ENCODE data around the gene RAP1GAP2. TPM values are rescaled to one million over a fixed set of nuclear protein-coding genes. Genes with fewer than 3 reads are reported as not detected.

RAP1GAP2 gene
- polyA plus RNA-seq, 1 of the 3 experiments (the other 2 are of a cell fraction): 22.0 TPM

DNA sequence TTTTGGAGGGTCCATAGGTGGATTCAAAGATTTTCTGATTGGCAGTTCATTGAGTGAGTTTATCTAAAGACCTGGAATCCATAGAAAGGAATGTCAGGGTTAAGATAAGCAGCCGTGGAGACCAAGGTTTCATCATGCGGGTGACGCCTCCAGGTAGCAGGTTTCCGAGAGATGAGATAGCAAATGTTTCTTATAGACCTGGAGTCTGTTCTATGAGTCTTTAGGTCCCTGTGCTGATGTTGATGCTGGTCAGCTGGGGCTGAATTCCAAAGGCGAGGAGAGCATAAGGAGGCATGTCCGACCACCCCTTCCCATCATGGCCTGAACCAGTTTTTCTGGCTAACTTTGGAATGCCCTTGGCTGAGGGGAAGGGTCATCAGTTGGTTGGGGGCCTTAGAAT, 80.2 kb downstream of the RAP1GAP2 start (continued):
- TF ChIP-seq NFIC (IDR thresholded peaks at IDR 0.05; ENCODE audit: borderline replicate concordance) (no peak), RXRA (IDR thresholded peaks at IDR 0.05; ENCODE audit: borderline replicate concordance, low read depth) (no peak)

DNA sequence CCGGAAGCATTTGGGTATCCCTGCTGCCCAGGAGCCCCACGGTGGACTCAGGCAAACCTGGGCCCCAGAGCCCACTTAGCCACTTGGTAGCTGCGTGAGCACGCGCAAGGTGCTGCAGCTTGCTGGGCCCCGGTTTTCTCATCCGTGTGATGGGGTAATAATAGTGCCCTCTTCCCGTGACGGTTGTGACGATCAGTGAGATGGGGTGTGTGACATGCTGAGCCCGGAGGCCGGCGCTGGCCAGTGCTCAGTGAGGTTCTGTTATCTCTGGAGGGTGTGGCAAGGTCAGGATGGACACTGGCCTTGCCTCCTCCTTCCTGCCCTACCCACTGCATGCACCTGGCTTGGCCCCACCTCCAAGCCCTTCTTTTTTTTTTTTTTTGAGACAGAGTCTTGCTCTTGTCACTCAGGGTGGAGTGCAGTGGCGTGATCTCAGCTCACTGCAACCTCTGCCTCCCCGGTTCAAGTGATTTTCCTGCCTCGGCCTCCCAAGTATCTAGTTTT, 82.6 kb downstream of the RAP1GAP2 start:
- WGBS (ENCODE audit: low lambda C conversion rate): 97% methylated on average over 15 of the region's 16 CpGs

More for the DNA sequence above, 82.6 kb downstream of the RAP1GAP2 start:
- H3K79me2 ChIP-seq (ENCODE audit: insufficient read depth): peaks cover 84% of the 10 kb centered on the region
- peaks cover 19% of the 10 kb centered on the region for H4K20me1 ChIP-seq (ENCODE audit: insufficient read depth)
- no peak for TF ChIP-seq TCF12 (IDR thresholded peaks at IDR 0.05)
- TF ChIP-seq FOXJ3 (CRISPR knock-in tag; IDR thresholded peaks at IDR 0.05): no peak
- TF ChIP-seq, protein P1, sequence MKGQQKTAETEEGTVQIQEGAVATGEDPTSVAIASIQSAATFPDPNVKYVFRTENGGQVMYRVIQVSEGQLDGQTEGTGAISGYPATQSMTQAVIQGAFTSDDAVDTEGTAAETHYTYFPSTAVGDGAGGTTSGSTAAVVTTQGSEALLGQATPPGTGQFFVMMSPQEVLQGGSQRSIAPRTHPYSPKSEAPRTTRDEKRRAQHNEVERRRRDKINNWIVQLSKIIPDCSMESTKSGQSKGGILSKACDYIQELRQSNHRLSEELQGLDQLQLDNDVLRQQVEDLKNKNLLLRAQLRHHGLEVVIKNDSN (IDR thresholded peaks at IDR 0.05; ENCODE audit: borderline replicate concordance, low read depth): no peak
- TF ChIP-seq CHD2 (IDR thresholded peaks at IDR 0.05; ENCODE audit: low read length, partially characterized antibody): no peak
- TF ChIP-seq FOXM1 (IDR thresholded peaks at IDR 0.05; ENCODE audit: low read depth): no peak
- no peak for TF ChIP-seq TEAD4 (IDR thresholded peaks at IDR 0.05; ENCODE audit: borderline replicate concordance, insufficient read depth)
- no peak for TF ChIP-seq EZH2phosphoT487 (IDR thresholded peaks at IDR 0.05; ENCODE audit: borderline replicate concordance, low read depth)
- TF ChIP-seq NFIC (IDR thresholded peaks at IDR 0.05; ENCODE audit: borderline replicate concordance): no peak
- no peak for TF ChIP-seq POLR2AphosphoS5 (IDR thresholded peaks at IDR 0.05; ENCODE audit: low read depth, low read length)
- TF ChIP-seq, protein P2, sequence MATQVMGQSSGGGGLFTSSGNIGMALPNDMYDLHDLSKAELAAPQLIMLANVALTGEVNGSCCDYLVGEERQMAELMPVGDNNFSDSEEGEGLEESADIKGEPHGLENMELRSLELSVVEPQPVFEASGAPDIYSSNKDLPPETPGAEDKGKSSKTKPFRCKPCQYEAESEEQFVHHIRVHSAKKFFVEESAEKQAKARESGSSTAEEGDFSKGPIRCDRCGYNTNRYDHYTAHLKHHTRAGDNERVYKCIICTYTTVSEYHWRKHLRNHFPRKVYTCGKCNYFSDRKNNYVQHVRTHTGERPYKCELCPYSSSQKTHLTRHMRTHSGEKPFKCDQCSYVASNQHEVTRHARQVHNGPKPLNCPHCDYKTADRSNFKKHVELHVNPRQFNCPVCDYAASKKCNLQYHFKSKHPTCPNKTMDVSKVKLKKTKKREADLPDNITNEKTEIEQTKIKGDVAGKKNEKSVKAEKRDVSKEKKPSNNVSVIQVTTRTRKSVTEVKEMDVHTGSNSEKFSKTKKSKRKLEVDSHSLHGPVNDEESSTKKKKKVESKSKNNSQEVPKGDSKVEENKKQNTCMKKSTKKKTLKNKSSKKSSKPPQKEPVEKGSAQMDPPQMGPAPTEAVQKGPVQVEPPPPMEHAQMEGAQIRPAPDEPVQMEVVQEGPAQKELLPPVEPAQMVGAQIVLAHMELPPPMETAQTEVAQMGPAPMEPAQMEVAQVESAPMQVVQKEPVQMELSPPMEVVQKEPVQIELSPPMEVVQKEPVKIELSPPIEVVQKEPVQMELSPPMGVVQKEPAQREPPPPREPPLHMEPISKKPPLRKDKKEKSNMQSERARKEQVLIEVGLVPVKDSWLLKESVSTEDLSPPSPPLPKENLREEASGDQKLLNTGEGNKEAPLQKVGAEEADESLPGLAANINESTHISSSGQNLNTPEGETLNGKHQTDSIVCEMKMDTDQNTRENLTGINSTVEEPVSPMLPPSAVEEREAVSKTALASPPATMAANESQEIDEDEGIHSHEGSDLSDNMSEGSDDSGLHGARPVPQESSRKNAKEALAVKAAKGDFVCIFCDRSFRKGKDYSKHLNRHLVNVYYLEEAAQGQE (IDR thresholded peaks at IDR 0.05; ENCODE audit: low read depth, low read length): no peak
- TF ChIP-seq YY1 (IDR thresholded peaks at IDR 0.05; ENCODE audit: low read depth): no peak
- TF ChIP-seq ELF1 (IDR thresholded peaks at IDR 0.05): no peak
- TF ChIP-seq, protein P3, sequence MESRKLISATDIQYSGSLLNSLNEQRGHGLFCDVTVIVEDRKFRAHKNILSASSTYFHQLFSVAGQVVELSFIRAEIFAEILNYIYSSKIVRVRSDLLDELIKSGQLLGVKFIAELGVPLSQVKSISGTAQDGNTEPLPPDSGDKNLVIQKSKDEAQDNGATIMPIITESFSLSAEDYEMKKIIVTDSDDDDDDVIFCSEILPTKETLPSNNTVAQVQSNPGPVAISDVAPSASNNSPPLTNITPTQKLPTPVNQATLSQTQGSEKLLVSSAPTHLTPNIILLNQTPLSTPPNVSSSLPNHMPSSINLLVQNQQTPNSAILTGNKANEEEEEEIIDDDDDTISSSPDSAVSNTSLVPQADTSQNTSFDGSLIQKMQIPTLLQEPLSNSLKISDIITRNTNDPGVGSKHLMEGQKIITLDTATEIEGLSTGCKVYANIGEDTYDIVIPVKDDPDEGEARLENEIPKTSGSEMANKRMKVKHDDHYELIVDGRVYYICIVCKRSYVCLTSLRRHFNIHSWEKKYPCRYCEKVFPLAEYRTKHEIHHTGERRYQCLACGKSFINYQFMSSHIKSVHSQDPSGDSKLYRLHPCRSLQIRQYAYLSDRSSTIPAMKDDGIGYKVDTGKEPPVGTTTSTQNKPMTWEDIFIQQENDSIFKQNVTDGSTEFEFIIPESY (IDR thresholded peaks at IDR 0.05; ENCODE audit: borderline replicate concordance, low read depth): no peak
- no peaks in the 10 kb centered on the region for H3K27me3 ChIP-seq (ENCODE audit: insufficient read depth)
- no peaks in the 10 kb centered on the region for H3K36me3 ChIP-seq (replicated peaks in 1 of 2; ENCODE audit: control insufficient read depth in 1 of 2, insufficient read depth in 2 of 2, low read length in 1 of 2)
- H3K4me2 ChIP-seq: no peak overlapping the region
- no peak overlapping the region for H3K9ac ChIP-seq
- no peak for DNase-seq
- H3F3A ChIP-seq (replicated peaks; ENCODE audit: insufficient read depth): peaks cover 4% of the 10 kb centered on the region
- ChIA-PET CTCF (interaction anchor here (3.5 kb wide), 1 partner anchor 30 kb away, joined by 11 read pairs; no protein-coding TSS in a partner anchor), POLR2A (interaction anchor here (0.6 kb wide), 1 partner anchor 25 kb away, joined by 3 read pairs; no protein-coding TSS in a partner anchor)
- H2AFZ ChIP-seq (ENCODE audit: low read depth): no peak overlapping the region
- peaks cover 4 to 12% of the 10 kb centered on the region in 2 experiments; a peak in 1 of 4 replicates for H3K4me1 ChIP-seq (ENCODE audit: control insufficient read depth in 1 of 2, insufficient read depth in 2 of 2, low read depth in 1 of 2, low read length in 1 of 2)
- H3K9me3 ChIP-seq: no peaks in the 10 kb centered on the region
- H3K9me2 ChIP-seq: no peaks in the 10 kb centered on the region
- no peak overlapping the region for H3K27ac ChIP-seq (ENCODE audit: low read depth in 2 of 2, low read length in 1 of 2)
- no peak overlapping the region for H3K4me3 ChIP-seq (ENCODE audit: low read depth in 2 of 2, low read length in 1 of 2)

Measured in SK-N-SH (cell line).